ENCODE results near the gene SRPK3.
"Not testable (repeated sequence)": the region's sequence is repeated elsewhere in the genome, so short reads cannot be mapped to it uniquely, and the experiment has no call there.

The SRPK3 gene

GRCh38 chrX:153746991-153747390, 33.9 kb upstream of the SRPK3 start:
- not testable (repeated sequence) for DNase-seq

DNA sequence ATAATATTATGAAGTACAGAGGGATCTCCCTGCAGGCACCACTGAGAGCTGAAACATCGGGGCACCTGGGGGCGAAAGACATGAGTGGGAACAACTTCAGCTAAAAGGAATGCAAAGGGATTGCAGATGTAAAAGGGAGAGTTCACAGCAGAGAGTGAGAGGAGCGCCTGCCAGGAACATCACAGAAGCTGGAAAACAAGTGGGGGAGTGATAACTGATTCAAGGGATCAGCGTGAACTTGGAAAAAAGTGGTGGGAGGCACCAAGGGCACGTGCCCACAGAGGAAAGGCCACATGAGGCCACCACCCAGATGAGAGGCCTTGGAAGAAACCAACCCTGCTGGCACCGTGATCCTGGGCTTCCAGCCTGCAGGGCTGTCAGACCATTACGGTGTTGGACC, 31.8 kb upstream of the SRPK3 start:
- DNase-seq, result not testable (repeated sequence)

DNA sequence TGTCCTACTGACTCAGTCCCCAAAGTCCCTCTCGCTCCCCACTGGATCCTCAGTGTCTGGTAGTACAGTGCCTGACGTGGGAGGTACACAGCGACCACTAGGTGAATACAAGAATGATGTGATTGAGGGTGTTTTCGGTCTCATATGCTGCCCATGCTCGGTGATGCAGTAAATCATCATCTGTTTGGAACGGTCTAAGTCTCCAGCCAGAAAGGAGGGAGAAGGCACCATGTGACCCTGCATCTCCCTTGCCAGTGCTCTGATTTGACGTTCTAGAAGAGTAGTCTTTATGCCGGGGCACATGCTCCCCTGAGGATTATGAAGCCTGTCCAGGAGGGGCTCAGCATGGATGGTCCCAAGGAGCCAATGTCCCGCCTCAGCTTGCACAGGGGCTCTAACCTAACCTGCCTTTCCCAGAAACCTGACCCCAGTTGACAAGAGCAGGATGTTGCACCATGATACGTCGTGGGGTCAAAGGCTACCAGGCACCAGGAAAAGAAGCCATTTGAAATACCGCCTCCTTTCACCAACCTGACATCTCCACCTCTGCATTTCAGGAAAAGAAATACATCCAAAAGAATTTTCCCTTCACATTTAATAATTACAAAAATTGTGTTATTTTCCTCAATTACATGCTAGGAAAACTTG, 30.6 kb upstream of the SRPK3 start:
- peak in 1 of 14 donors; percentile 49 for DNase-seq

DNA sequence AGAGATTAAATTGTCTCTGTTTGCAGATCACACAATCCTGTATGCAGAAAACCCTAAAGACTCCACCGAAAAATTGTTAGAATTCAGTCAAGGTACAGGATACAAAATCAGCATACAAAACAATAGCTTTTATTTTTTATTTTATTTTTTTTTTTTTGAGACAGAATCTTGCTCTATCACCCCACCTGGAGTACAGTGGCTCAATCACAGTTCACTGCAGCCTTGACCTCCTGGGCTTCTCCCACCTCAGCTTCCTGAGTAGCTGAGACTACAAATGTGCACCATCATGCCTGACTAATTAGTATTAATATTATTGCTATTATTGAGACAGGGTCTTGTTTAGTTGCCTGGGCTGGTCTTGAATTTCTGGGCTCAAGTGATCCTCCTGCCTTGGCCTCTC, 25.7 kb upstream of the SRPK3 start:
- DNase-seq, result no peak

DNA sequence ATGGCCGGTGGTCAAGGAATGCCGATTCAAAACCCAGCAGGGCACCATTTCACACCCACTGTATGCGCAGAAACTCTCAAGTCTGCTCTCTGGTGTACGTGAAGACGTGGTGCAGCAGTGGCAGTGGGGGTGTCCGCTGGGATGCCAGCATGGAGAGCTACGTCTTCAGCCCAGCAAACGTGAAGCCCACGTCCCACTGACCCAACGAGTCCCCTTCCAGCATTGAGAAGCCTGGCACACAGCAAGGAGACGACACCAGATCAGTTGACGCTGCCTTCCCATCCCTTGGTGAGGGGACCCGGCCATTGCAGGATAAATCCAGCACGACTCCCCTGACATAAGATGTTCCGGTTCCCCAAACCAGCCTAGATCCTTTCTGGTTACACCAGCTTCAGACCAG, 19.0 kb upstream of the SRPK3 start:
- DNase-seq, result no peak

DNA sequence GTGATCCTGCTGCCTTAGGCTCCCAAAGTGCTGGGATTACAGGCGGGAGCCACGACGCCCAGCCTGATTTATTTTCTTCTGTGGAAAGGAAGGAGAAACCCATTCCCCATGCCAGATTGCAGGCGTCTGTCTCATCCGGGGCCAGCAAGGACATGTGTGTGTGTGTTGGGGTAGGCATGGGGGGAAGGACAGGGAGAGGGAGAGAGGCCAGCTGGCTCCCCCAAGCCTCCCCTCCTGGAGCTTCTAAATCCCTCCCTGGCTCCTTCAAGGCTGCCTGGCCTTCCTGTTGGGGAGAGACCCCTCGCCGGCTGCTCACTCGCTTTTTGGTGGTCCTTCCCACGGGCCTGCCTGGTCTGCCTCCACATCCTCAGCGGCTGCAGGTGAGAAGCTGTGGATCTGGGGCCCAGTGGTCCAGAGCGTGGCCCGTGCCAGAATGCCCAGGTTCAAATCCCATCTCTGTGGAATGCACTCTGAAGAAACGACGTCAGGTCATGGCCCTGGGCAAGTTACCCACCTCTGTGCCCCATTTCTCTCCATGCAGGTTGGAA, 18.1 kb upstream of the SRPK3 start:
- DNase-seq, result no peak

- no peak for DNase-seq
These were observed 17.4 kb upstream of the SRPK3 start for GRCh38 chrX:153763298-153763932.

DNA sequence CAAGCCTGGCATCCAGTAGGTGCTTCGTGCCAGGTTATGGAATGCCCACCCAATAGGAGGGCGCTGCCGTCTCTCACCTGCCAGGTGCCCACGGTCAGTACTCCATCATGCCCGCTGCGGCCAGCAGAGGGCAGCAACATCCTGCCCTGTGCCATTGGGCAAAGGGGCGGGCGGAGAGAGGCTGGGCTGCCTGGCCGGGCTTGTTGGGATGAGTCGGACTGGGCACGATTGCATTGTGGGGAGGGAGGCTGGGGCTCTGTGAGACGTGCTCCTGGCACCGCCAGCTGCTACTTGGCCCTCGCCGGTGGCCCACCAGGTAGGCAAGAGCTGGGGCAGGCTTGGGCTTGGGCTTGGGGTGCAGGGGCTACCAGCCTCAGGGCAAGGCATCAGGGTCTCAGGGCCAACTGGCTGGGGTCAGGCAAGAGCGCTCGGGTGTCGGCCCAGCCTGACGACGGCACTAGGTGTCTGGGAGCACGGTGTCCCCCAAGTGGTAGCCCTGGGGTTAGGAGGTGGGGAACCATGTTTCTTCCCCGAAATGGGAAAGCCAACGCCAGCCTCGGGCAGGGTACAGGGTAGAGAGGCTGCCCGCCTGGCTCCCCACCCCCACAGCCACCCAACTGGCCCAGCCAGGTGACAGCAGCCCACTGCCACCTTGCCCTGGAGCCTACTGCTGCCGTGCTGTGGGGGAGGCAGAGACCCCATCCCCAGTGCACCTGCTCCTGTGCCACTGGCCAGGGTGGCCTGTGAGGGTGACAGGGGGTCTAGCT, 16.7 kb upstream of the SRPK3 start, which contains the start of gene PLXNB3:
Gene PLXNB3, plus strand, starts transcription at position 261 of the 767 bp plus-strand sequence. CDS start 1,287 bp downstream, outside the sequence.
- DNase-seq, result peak in 13 of 14 donors; percentile 48 to 87 (median 81)

DNA sequence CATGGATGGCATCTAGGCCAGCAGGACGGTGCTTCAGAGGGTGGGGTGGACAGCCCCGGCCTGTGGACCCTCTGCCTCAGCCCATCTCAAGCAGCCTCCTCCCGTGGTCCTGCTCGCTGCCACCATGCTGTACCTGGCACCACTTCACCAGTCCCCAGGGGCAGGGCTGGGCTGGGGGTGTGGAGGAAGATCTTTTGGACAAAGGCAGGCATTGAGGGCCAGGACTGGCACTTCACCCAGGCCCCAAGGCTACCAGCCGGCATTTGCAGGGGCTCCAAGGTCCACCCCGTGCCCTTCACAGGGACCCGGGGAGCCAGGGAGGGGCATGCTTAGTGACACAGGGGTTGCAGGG, 16.1 kb upstream of the SRPK3 start:
- DNase-seq, result peak in 1 of 14 donors; percentile 63

- peak in 13 of 14 donors; percentile 39 to 92 (median 85) for DNase-seq
These were observed 15.4 kb upstream of the SRPK3 start for GRCh38 chrX:153765138-153766079.

DNA sequence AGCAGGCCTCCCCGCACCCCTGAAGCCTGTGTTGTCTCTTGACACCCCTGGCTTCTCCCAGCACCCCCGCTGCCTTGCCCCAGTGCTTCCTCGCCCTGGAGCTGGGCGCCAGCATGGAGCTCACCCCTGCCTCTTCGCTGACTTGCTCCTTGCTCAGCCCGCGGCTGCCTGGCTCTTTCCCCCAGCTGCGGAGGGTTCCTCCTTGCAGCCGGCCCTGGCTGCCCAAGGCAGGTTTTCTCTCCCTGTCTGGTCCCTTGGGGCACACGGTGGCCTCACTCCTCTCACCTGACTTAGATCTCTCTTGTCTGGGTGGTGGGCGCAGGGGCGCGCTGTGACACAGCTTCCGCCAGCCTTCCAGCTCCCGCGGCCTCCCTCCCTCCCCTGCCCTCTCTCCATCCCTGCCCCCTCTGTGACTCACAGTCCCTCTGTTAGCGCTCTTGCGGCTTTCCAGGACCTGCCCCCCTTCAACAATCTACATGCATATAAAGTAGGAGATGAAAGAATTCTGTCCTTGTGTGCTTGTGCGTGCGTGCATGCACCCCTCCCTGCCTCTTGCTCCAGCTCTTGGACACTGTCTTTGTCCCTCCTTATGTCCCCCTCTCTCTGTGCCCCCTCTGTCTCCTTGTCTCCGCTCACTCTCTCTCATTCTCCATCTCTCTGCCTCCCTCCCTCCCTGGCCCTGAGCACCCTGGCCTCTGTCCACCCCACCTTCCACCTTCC, 14.6 kb upstream of the SRPK3 start:
- peak in 7 of 14 donors; percentile 22 to 67 (median 49) for DNase-seq

GRCh38 chrX:153766871-153767673, 13.8 kb upstream of the SRPK3 start:
- DNase-seq, result peak in 1 of 14 donors; percentile 30

DNA sequence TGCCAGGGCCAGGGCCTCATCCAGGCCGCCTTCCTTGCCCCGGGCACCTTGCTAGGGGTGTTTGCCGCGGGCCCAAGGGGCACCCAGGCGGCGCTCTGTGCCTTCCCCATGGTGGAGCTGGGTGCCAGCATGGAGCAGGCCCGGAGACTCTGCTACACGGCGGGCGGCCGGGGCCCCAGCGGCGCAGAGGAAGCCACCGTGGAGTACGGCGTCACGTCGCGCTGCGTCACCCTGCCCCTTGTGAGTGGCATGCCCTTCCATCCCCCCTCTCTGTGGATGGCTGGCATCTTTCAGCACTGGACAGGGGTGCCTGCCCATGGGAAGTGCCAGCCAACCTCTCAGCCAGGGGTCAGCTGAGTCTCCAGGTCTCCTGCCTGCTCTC, 13.2 kb upstream of the SRPK3 start:
- DNase-seq, result no peak

- no peak for DNase-seq
These were observed 12.3 kb upstream of the SRPK3 start for GRCh38 chrX:153768311-153769157.

GRCh38 chrX:153769158-153769864, 11.5 kb upstream of the SRPK3 start:
- DNase-seq, result no peak

DNA sequence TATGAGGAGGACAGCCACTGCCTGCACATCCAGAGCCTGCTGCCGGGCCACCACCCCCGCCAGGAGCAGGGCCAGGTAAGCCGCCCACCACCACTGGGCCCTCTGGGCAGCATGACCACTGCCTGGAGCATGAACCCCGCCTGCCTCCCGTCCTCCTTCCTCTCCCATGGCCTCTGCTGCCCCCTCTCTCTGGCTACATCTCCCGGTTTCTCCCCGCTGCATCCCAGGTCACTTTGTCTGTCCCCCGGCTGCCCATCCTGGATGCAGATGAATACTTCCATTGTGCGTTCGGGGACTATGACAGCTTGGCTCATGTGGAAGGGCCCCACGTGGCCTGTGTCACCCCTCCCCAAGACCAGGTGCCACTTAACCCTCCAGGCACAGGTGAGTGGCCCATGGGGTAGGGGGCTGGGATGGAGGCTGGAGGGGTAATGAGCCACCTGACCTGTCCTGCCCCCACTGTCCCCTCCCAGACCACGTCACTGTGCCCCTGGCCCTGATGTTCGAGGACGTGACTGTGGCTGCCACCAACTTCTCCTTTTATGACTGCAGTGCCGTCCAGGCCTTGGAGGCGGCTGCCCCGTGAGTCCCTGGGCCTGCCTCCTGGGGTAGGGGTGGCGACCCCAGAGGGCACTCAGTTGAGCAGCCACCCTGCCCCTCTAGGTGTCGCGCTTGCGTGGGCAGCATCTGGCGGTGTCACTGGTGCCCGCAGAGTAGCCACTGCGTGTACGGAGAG, 10.8 kb upstream of the SRPK3 start:
- DNase-seq, result peak in 1 of 14 donors; percentile 28

DNA sequence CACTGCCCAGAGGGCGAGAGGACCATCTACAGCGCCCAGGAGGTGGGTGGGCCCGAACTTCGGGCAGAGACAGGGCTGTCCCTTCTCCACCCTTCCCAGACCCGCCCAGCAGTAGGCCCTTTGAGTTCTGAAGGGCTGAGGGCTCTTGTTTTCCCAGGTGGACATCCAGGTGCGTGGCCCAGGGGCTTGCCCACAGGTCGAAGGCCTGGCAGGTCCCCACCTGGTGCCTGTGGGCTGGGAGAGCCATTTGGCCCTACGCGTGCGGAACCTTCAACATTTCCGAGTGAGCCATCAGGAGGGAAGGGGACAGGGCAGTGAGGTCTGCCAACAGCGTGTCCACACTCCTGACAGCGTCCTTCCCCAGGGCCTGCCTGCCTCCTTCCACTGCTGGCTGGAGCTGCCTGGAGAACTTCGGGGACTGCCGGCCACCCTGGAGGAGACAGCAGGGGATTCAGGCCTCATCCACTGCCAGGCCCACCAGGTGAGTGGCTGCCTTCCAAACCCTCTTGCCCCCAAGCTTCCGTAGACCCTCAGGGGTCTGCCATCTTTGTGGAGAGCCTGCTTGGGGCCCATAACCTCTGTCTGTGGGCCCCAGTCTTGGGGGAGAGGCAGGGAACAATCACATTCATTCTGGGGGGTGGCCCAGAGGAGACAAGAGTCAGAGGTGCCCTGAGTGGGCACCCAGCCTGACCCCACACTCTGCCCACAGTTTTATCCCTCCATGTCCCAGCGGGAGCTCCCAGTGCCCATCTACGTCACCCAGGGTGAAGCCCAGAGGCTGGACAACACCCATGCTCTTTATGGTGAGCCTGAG, 10.0 kb upstream of the SRPK3 start:
- no peak for DNase-seq
